SK-N-SH (cell line): ENCODE results near the gene ENTHD1. TPM values are rescaled to one million over a fixed set of nuclear protein-coding genes. Genes with fewer than 3 reads are reported as not detected.

Experiments used
- CTCF ChIA-PET: fragments of 300-600, 350-600 bp; formaldehyde crosslinking; extraction: SDS; loops from one replicate; lab custom pipeline; 2021; lab: Yijun Ruan, JAX
- POLR2A ChIA-PET: fragments of 350-600 bp; sonication (Branson Sonifier 250); formaldehyde crosslinking; extraction: SDS; loops from one replicate; lab custom pipeline; 2020; ENCODE audit warnings: antibody characterized with exemption, inconsistent platforms; lab: Yijun Ruan, JAX
- DNase-seq: peaks from one replicate; pipeline ENCODE4 v3.0.0; 2012
- H2AFZ ChIP-seq: fragments of 200-600 bp; sonication (generic); 2 replicates; pipeline ENCODE4 v1.8.1; 2016; ENCODE audit warnings: antibody characterized with exemption, mild to moderate bottlenecking, low read depth
- H3F3A ChIP-seq: fragments of 200-600 bp; sonication (generic); replicated peaks from 2 replicates; pipeline ENCODE3; 2016; ENCODE audit warnings: antibody characterized with exemption, mild to moderate bottlenecking; ENCODE audit not compliant: insufficient read depth
- H3K27ac ChIP-seq, 2 experiments: fragments of 200-500 bp in 1 of 2; fragments of 200-600 bp in 1 of 2; sonication (Bioruptor generic) in 1 of 2; sonication (generic), shearing (Covaris generic) in 1 of 2; 2 replicates each; pipeline versions ENCODE4 v1.5.1 to v1.6.1; 2014 to 2016; ENCODE audit warnings: low read depth in 2 of 2, inconsistent platforms in 1 of 2, low read length in 1 of 2, mild to moderate bottlenecking in 1 of 2, mixed read lengths in 1 of 2
- H3K27me3 ChIP-seq: fragments of 200-600 bp; sonication (generic), shearing (Covaris generic); 2 replicates; pipeline ENCODE4 v1.6.1; 2016; ENCODE audit warnings: mixed run types; ENCODE audit not compliant: insufficient read depth
- H3K36me3 ChIP-seq, 2 experiments: fragments of 200-500 bp in 1 of 2; fragments of 200-600 bp in 1 of 2; sonication (Bioruptor generic) in 1 of 2; sonication (generic) in 1 of 2; replicated peaks in 1 of 2; 2 replicates each; pipeline versions ENCODE3 to v1.5.1; 2014 to 2016; ENCODE audit warnings: low read length in 1 of 2, mild to moderate bottlenecking in 1 of 2; ENCODE audit not compliant: insufficient read depth in 2 of 2, control insufficient read depth in 1 of 2
- H3K4me1 ChIP-seq, 2 experiments: fragments of 200-500 bp in 1 of 2; fragments of 200-600 bp in 1 of 2; sonication (Bioruptor generic) in 1 of 2; sonication (generic), shearing (Covaris generic) in 1 of 2; 2 replicates each; pipeline versions ENCODE4 v1.5.1 to v1.6.1; 2014 to 2016; ENCODE audit warnings: low read depth in 1 of 2, low read length in 1 of 2, mixed run types in 1 of 2; ENCODE audit not compliant: insufficient read depth in 2 of 2, control insufficient read depth in 1 of 2
- H3K4me2 ChIP-seq: fragments of 200-600 bp; sonication (generic), shearing (Covaris generic); 2 replicates; pipeline ENCODE4 v1.6.1; 2017; ENCODE audit warnings: mixed run types
- H3K4me3 ChIP-seq, 2 experiments: fragments of 200-500 bp in 1 of 2; fragments of 200-600 bp in 1 of 2; sonication (Bioruptor generic) in 1 of 2; sonication (generic), shearing (Covaris generic) in 1 of 2; 2 replicates each; pipeline versions ENCODE4 v1.5.1 to v1.8.1; 2014 to 2016; ENCODE audit warnings: low read depth in 2 of 2, inconsistent platforms in 1 of 2, low read length in 1 of 2, mild to moderate bottlenecking in 1 of 2, mixed read lengths in 1 of 2, moderate library complexity in 1 of 2
- H3K79me2 ChIP-seq: fragments of 200-600 bp; sonication (generic); 2 replicates; pipeline ENCODE4 v1.8.1; 2017; ENCODE audit warnings: mild to moderate bottlenecking; ENCODE audit not compliant: insufficient read depth
- H3K9ac ChIP-seq: fragments of 200-600 bp; sonication (generic); 2 replicates; pipeline ENCODE4 v1.6.1; 2017; ENCODE audit warnings: mixed run types
- H3K9me2 ChIP-seq: fragments of 200-600 bp; sonication (generic); 2 replicates; pipeline ENCODE4 v1.6.1; 2017; ENCODE audit warnings: mixed run types
- H3K9me3 ChIP-seq: fragments of 200-600 bp; sonication (generic); 2 replicates; pipeline ENCODE4 v1.6.1; 2017; ENCODE audit warnings: mixed run types, mild to moderate bottlenecking, moderate library complexity
- H4K20me1 ChIP-seq: fragments of 200-600 bp; sonication (generic); 2 replicates; pipeline ENCODE4 v1.6.1; 2017; ENCODE audit warnings: mild to moderate bottlenecking, mixed run types; ENCODE audit not compliant: insufficient read depth
- ELF1 ChIP-seq: IDR thresholded peaks from 2 replicates; pipeline ENCODE4 v1.4.0; 2012
- EZH2phosphoT487 ChIP-seq: fragments of 200-600 bp; sonication (generic); IDR thresholded peaks from 2 replicates; pipeline ENCODE4 v1.6.1; 2017; ENCODE audit warnings: low read depth, mixed run types, mild to moderate bottlenecking, antibody characterized with exemption, moderate library complexity, borderline replicate concordance
- GABPA ChIP-seq: IDR thresholded peaks from 2 replicates; pipeline ENCODE4 v1.4.0; 2012; ENCODE audit warnings: low read depth, mild to moderate bottlenecking
- GATA2 ChIP-seq: sonication (generic); formaldehyde crosslinking; IDR thresholded peaks from 2 replicates; pipeline ENCODE4 v1.5.0; 2020; ENCODE audit warnings: mild to moderate bottlenecking, missing genetic modification reagents
- JUND ChIP-seq: IDR thresholded peaks from 2 replicates; pipeline ENCODE4 v1.4.0; 2012
- PBX3 ChIP-seq: IDR thresholded peaks from 2 replicates; pipeline ENCODE4; 2012
- RAD21 ChIP-seq: IDR thresholded peaks from 2 replicates; pipeline ENCODE4 v1.6.1; 2012; ENCODE audit warnings: mild to moderate bottlenecking, low read length
- REST ChIP-seq: IDR thresholded peaks from 2 replicates; pipeline ENCODE4 v1.6.1; 2012; ENCODE audit warnings: mild to moderate bottlenecking, low read depth, low read length, moderate library complexity
- RXRA ChIP-seq: IDR thresholded peaks from 2 replicates; pipeline ENCODE4 v1.4.0; 2012; ENCODE audit warnings: low read depth, mild to moderate bottlenecking, borderline replicate concordance
- SMC3 ChIP-seq: IDR thresholded peaks from 2 replicates; pipeline ENCODE4 v1.6.1; 2012; ENCODE audit warnings: low read depth, low read length, improper control_type of control experiment
- TAF1 ChIP-seq: IDR thresholded peaks from 2 replicates; pipeline ENCODE4 v1.6.1; 2012; ENCODE audit warnings: low read depth, mild to moderate bottlenecking, low read length, moderate library complexity, borderline replicate concordance
- TEAD4 ChIP-seq: IDR thresholded peaks from 2 replicates; pipeline ENCODE4 v1.4.0; 2012; ENCODE audit warnings: mild to moderate bottlenecking, borderline replicate concordance; ENCODE audit not compliant: insufficient read depth
- USF1 ChIP-seq: IDR thresholded peaks from 2 replicates; pipeline ENCODE4 v1.4.0; 2012; ENCODE audit warnings: low read depth, borderline replicate concordance
- USF2 ChIP-seq: fragments of 150-350 bp; IDR thresholded peaks from 2 replicates; pipeline ENCODE4 v1.6.1; 2017; ENCODE audit warnings: antibody characterized with exemption, low read length, low read depth, borderline replicate concordance
- ZBTB33 ChIP-seq: IDR thresholded peaks from 2 replicates; pipeline ENCODE4 v1.4.0; 2012; ENCODE audit warnings: low read depth, borderline replicate concordance
- WGBS: methylation state at CpG from one replicate; pipeline ENCODE4 v1.1.6; 2017; ENCODE audit warnings: low lambda C conversion rate; 5-methylcytosine and 5-hydroxymethylcytosine counted together
- polyA plus RNA-seq, 3 experiments: library from polyadenylated mRNA; depleted of rRNA; stranded (reverse); fragments of >200 nt; gene quantifications; 2 replicates each; pipeline ENCODE4 v1.2.3, GENCODE V29; 2012

Gene ENTHD1
- polyA plus RNA-seq, 1 of the 3 experiments (the other 2 are of a cell fraction) = not detected

GRCh38 chr22:39852799-39853198, 40.8 kb downstream of the ENTHD1 start:
- DNase-seq = no peak
- 18% methylated on average over 2 of the region's 2 CpGs for WGBS
- H4K20me1 ChIP-seq = no peaks in the 10 kb centered on the region
- no peaks in the 10 kb centered on the region for H3K4me1 ChIP-seq
- no peaks in the 10 kb centered on the region for H3F3A ChIP-seq
- ChIA-PET CTCF (no interaction called here), POLR2A (no interaction called here)
- no peak overlapping the region for H2AFZ ChIP-seq
- no peak overlapping the region for H3K9ac ChIP-seq
- no peaks in the 10 kb centered on the region; the same call in 1 of the 2 replicates for H3K27me3 ChIP-seq
- H3K79me2 ChIP-seq = no peaks in the 10 kb centered on the region
- H3K4me3 ChIP-seq = no peak overlapping the region
- TF ChIP-seq JUND (no peak), EZH2phosphoT487 (no peak), USF1 (no peak), USF2 (no peak), REST (no peak), RAD21 (no peak), ZBTB33 (no peak), RXRA (no peak), GABPA (no peak), TAF1 (no peak), TEAD4 (no peak), ELF1 (no peak), SMC3 (no peak), GATA2 (CRISPR knock-in tag) (no peak), PBX3 (no peak)
- no peak overlapping the region for H3K27ac ChIP-seq
- H3K9me2 ChIP-seq = no peaks in the 10 kb centered on the region
- H3K9me3 ChIP-seq = no peaks in the 10 kb centered on the region
- H3K36me3 ChIP-seq = no peaks in the 10 kb centered on the region
- no peak overlapping the region for H3K4me2 ChIP-seq
